Neutrophil (primary cell): ENCODE measurements around the gene TBCD.
"Not testable (repeated sequence)": the region's sequence is repeated elsewhere in the genome, so short reads cannot be mapped to it uniquely, and the experiment has no call there.

Source experiments
- H3K27ac ChIP-seq: fragments of 200-600 bp; sonication (generic); 2 replicates; pipeline ENCODE4 v1.5.1; 2016; ENCODE audit warnings: mild to moderate bottlenecking, moderate library complexity
- H3K27me3 ChIP-seq: fragments of 200-600 bp; sonication (generic); 2 replicates; pipeline ENCODE4 v1.6.0; 2016; ENCODE audit warnings: mild to moderate bottlenecking
- H3K36me3 ChIP-seq: fragments of 200-600 bp; sonication (generic); 2 replicates; pipeline ENCODE4 v1.5.1; 2017
- H3K4me1 ChIP-seq, 2 experiments: fragments of 200-600 bp in 1 of 2; sonication (generic) in 1 of 2; 1 replicate in 1 of 2; 2 replicates in 1 of 2; pipeline versions ENCODE4 v1.5.1 to v1.6.1; 2013 to 2016; ENCODE audit warnings: low read depth in 1 of 2, low read length in 1 of 2, mild to moderate bottlenecking in 1 of 2, moderate library complexity in 1 of 2; ENCODE audit not compliant: control insufficient read depth in 1 of 2, insufficient read depth in 1 of 2
- H3K4me3 ChIP-seq, 2 experiments: fragments of 200-600 bp in 1 of 2; sonication (generic) in 1 of 2; 1 replicate in 1 of 2; 2 replicates in 1 of 2; pipeline ENCODE4 v1.5.1; 2013 to 2016; ENCODE audit warnings: low read depth in 1 of 2, low read length in 1 of 2, mild to moderate bottlenecking in 1 of 2, moderate library complexity in 1 of 2
- H3K9me3 ChIP-seq: fragments of 200-600 bp; sonication (generic); 2 replicates; pipeline ENCODE4 v1.5.1; 2016
- TF ChIP-seq, protein P1 (sequence below): fragments of 200-600 bp; sonication (generic); IDR thresholded peaks from 2 replicates; pipeline ENCODE4 v1.5.1; 2016; ENCODE audit warnings: antibody characterized with exemption

Gene TBCD

GRCh38 chr17:82959990-82960418, 208.1 kb downstream of the TBCD start:
- Histone ChIP-seq H3K27ac (no peak overlapping the region), H3K4me1 (peaks cover 4 to 9% of the 10 kb centered on the region in 2 experiments), H3K36me3 (peaks cover 45% of the 10 kb centered on the region), H3K4me3 (no peak overlapping the region), H3K27me3 (no peaks in the 10 kb centered on the region), H3K9me3 (no peaks in the 10 kb centered on the region)
- TF ChIP-seq, protein P1, sequence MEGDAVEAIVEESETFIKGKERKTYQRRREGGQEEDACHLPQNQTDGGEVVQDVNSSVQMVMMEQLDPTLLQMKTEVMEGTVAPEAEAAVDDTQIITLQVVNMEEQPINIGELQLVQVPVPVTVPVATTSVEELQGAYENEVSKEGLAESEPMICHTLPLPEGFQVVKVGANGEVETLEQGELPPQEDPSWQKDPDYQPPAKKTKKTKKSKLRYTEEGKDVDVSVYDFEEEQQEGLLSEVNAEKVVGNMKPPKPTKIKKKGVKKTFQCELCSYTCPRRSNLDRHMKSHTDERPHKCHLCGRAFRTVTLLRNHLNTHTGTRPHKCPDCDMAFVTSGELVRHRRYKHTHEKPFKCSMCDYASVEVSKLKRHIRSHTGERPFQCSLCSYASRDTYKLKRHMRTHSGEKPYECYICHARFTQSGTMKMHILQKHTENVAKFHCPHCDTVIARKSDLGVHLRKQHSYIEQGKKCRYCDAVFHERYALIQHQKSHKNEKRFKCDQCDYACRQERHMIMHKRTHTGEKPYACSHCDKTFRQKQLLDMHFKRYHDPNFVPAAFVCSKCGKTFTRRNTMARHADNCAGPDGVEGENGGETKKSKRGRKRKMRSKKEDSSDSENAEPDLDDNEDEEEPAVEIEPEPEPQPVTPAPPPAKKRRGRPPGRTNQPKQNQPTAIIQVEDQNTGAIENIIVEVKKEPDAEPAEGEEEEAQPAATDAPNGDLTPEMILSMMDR = no peak

GRCh38 chr17:82960419-82961271, 208.8 kb downstream of the TBCD start:
- no peak overlapping the region for H3K27ac ChIP-seq
- TF ChIP-seq, protein P1 = no peak
- H3K4me3 ChIP-seq = no peak overlapping the region
- H3K36me3 ChIP-seq = peaks cover 51% of the 10 kb centered on the region
- no peaks in the 10 kb centered on the region for H3K9me3 ChIP-seq
- H3K27me3 ChIP-seq = no peaks in the 10 kb centered on the region
- peaks cover 4 to 9% of the 10 kb centered on the region in 2 experiments for H3K4me1 ChIP-seq

DNA sequence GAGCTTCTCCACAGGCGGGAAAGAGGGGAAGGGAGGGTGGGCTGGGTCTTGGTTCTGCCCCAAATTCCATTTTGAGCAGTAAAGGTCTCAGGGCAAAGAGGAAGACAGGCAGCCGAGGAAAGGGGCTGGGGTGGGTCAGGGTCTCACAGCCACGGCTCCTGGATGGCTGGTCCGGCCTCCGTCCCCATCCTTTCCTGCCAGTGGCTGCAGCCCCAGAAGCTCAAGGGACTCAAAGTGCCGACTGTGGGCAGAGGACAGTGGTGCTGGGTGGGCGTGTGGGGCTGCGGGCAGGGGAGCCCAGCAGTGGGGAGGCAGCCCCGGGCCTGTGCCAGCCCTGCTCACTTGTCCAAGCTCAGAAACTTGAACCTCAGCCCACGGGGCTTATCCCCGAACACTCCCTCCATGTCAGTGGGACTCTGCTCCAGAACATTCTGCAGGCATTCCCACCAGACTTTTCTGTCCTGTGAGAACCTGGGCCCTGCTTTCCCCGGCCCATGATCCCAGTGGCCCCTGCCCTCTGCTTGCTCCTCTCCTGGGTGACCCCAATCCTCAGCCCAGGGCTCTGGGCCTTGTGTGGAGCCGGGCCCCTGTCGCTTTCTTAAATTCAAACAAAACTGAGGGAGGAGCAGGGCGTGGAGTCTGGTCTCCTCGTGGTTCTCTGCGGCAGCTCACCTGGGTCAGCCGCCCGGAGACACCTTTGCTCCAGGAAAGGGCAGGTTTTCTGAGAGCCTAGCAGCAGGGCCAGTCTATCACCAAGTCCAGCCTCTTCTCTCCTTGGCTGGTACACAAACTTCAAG, 209.7 kb downstream of the TBCD start:
- Histone ChIP-seq H3K27ac (peak overlapping the region; percentile 13), H3K27me3 (no peaks in the 10 kb centered on the region), H3K4me3 (no peak overlapping the region), H3K36me3 (peaks cover 43% of the 10 kb centered on the region), H3K9me3 (no peaks in the 10 kb centered on the region), H3K4me1 (peaks cover 4 to 9% of the 10 kb centered on the region in 2 experiments)
- TF ChIP-seq, protein P1 = no peak

DNA sequence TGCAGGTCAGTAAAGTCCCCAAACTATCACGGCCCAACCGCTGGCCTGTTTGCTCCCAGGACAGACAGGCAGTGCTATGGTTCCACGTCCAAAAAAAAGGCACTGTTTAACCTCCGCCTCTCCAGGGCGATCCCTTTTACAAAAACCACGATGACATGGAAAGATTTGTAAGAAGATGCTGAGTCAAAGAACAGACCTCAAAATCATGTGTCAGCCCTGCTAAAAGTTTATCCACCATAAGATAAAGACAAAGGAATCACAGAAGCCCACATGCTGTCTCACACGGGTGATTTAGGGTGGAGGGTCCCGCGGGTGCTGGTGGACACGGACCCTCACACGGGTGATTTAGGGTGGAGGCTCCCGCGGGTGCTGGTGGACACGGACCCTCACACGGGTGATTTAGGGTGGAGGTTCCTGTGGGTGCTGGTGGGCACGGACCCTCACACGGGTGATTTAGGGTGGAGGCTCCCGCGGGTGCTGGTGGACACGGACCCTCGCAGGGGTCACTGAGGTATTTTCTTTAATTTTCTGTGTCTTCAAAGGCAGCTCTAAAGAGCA, 210.4 kb downstream of the TBCD start:
- no peaks in the 10 kb centered on the region for H3K27me3 ChIP-seq
- H3K27ac ChIP-seq = peak overlapping the region; percentile 13
- TF ChIP-seq, protein P1 = no peak
- H3K36me3 ChIP-seq = peaks cover 36% of the 10 kb centered on the region
- H3K9me3 ChIP-seq = no peaks in the 10 kb centered on the region
- H3K4me1 ChIP-seq = peaks cover 4 to 9% of the 10 kb centered on the region in 2 experiments
- no peak overlapping the region for H3K4me3 ChIP-seq

- TF ChIP-seq, protein P1 = peak; percentile 75
- H3K27me3 ChIP-seq = no peaks in the 10 kb centered on the region
- H3K4me3 ChIP-seq = peak overlapping the region in 1 of 2 experiments; percentile 26
- H3K9me3 ChIP-seq = no peaks in the 10 kb centered on the region
- peaks cover 4 to 9% of the 10 kb centered on the region in 2 experiments for H3K4me1 ChIP-seq
- H3K36me3 ChIP-seq = peaks cover 33% of the 10 kb centered on the region
- H3K27ac ChIP-seq = peak overlapping the region; percentile 6
Measured at GRCh38 chr17:82963104-82963950, 211.5 kb downstream of the TBCD start.

GRCh38 chr17:82964451-82964850, 212.6 kb downstream of the TBCD start:
- not testable (repeated sequence) for H3K4me1 ChIP-seq, H3K27me3 ChIP-seq, H3K27ac ChIP-seq, H3K4me3 ChIP-seq, H3K9me3 ChIP-seq
- H3K36me3 ChIP-seq = peaks cover 22% of the 10 kb centered on the region
